ENCODE results near the gene NUP214. TPM values are rescaled to one million over a fixed set of nuclear protein-coding genes. Genes with fewer than 3 reads are reported as not detected.
A peak's percentile ranks its signal among the peaks of the same experiment; 100 is the strongest.
"Not testable (repeated sequence)": the region's sequence is repeated elsewhere in the genome, so short reads cannot be mapped to it uniquely, and the experiment has no call there.

The NUP214 gene
- polyA plus RNA-seq, 4 donors, result 44.5 to 61.3 (median 50.6) TPM

DNA sequence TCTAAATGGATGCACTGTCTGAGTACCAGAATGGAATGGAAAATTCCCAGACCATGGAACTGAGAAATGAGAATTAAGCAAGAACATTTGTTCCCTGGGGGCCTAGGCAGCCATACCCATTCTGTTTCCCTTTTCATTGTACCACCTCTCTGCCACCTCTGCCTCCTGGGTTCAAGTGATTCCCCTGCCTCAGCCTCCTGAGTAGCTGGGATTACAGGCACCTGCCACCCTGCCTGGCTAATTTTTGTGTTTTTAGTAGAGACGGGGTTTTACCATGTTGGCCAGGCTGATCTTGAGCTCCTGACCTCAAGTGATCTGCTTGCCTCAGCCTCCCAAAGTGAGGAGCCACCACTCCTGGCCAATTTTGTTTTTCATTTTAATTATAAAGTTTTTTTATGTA lies 33.3 kb downstream of the NUP214 start:
- DNase-seq (ENCODE audit: low read depth in 4 of 4, low spot score in 3 of 4), result not testable (repeated sequence)

DNA sequence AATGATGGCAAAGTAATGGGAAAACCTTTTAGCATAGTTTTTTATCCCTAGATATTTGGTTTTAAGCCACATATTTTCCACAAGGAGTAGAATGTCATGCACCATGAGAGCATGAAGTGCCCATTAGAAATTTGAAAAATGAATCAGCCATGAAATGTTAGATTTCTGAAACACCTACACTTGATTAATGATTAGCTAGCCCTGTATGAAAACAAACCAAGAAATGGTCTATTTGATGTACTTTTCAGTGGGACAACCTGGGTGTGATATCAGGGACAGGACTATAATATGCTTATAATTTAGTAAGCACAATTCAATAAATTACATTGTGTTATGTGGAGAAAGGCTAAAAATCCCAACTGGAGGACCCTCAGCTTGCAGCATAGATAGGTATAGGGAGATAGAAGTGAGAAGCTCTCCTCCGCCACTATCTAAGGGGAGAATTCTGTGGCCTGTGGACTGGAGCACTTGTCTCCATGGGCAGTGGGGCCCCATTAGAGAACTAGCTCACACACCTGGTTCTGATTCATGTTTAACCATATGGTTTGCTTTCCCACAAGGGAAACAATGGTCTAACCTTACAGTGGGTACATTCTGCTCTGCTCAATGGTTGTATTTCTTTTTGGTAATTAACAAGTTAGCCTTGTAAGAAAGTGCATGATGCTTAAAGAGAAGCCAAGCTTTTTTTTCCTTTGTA lies 35.2 kb downstream of the NUP214 start:
- DNase-seq (ENCODE audit: low read depth in 4 of 4, low spot score in 3 of 4), result no peak

DNA sequence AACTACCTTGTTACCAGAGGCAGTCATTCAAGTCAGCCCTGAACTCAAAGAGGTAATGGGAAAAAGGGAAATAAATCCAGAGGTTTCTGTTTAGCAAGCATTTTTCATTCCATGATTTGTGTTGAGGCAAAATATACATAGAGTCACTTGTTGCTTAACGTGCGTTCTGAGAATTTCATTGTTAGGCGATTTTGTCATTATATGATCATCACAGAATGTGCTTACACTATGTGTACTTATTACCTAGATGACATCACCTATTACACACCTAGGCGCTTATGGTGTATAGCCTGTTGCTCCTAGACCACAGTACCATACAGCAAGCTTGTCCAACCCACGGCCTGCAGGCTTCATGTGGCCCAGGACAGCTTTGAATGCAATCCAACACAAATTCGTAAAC lies 36.2 kb downstream of the NUP214 start:
- DNase-seq (ENCODE audit: low read depth in 4 of 4, low spot score in 3 of 4), result no peak

DNA sequence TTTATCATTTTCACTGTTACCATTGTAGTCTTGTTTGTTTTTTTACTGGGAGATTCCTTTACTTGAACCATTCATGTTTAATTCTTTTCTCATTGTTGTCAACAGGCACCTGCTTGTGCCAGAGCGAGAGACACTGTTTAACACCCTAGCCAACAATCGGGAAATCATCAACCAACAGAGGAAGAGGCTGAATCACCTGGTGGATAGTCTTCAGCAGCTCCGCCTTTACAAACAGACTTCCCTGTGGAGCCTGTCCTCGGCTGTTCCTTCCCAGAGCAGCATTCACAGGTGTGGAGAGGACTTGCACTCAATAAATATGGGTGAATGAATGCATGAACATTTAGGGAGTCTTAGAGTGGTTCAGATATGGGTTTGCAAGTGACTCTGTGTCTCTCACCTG lies 37.5 kb downstream of the NUP214 start:
- DNase-seq (ENCODE audit: low read depth in 4 of 4, low spot score in 3 of 4), result no peak

DNA sequence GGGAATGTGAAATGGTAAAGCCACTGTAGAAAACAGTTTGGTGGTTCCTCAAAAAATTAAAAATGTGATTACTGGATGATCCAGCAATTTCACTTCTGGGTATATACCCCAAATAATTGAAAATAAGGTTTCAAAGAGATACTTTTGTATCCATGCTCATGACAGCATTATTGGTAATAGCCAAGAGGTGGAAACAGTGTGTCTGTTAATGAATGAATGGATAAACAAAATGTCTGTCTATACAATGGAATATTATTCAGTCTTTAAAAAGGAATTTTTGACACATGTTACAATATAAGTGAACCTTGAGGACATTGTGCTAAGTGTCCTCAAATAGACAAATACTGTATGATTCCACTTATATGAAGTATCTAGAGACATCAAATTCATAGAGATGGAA lies 40.1 kb downstream of the NUP214 start:
- no peak for DNase-seq (ENCODE audit: low read depth in 4 of 4, low spot score in 3 of 4)

DNA sequence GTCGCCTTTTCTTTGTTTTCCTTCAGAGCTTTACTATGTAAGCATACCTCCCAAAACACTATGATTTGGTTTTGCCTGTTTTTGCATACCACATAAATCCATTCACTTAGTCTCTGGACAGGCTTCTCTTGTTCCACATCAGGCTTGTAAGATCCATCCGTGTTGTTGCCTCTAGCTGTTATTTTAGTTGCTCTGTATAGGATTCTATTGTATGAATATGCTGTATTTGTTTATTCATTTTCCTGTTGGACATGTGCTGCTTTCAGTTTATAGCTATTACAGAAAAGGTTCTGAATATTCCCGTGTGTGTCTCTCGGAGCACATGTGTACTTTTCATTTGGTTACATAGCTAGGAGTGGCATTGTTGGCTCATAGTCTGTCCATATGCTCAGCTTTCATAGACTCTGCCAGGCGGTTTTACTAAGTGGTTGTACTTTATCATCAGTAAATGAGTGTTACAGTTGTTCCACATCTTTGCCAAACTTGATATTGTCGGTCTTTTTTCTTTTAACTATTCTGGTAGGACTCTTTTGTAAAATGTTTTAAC lies 41.8 kb downstream of the NUP214 start:
- DNase-seq (ENCODE audit: low read depth in 4 of 4, low spot score in 3 of 4), result no peak

DNA sequence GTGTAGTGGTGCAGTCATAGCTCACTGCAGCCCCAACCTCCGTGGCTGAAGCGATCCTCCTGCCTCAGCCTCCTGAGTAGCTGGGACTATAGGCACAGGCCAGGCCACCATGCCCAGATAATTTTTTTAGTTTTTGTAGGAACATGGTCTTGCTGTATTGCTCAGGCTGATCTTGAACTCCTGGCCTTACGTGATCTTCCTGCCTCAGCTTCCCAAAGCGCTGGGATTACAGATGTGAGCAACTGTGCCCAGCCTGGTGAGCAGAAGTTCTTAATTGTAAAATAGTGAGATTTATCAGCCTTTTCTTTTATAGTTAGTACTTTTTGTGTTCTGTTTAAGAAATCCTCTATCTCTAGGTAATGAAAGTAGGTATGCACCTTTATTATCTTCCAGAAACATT lies 42.5 kb downstream of the NUP214 start:
- no peak for DNase-seq (ENCODE audit: low read depth in 4 of 4, low spot score in 3 of 4)

DNA sequence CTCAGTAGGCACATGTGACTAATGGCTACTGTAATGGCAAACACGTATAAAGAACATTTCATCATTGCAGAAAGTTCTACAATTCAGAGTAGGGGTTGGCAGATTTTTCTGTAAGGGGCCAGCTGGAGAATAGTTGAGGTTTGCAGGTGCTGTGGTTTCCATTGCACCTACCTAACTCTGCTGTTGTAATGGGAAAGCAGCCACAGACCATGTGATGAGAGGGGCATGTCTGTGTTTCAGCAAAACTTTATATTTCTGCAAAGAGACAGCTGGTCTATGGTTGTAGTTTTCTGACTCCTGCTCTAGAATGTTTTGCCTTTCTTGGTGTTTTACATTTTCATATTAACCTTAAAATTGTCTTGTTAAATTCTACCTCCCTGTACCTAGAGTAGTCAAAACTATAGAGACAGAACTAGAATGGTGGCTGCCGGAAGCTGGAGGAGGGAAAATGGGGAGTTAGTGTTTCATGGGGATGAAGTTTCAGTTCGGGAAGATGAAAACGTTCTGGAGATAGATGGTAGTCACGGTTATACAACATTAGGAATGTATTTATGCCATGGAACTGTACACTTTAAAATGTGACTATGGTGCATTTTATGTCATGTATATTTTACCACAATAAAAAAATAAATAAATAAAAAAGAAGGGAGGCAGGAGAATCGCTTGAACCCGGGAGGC lies 44.3 kb downstream of the NUP214 start:
- DNase-seq (ENCODE audit: low read depth in 4 of 4, low spot score in 3 of 4), result no peak

DNA sequence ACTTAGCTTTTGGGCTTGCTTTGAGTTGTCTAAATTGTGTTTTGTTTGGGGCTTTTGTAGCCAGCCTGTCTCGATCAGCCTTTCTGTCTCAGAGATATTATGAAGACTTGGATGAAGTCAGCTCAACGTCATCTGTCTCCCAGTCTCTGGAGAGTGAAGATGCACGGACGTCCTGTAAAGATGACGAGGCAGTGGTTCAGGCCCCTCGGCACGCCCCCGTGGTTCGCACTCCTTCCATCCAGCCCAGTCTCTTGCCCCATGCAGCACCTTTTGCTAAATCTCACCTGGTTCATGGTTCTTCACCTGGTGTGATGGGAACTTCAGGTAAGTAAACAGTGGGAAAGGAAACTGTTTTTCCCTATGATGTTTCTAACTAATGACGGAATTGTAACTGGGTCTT lies 48.6 kb downstream of the NUP214 start:
- DNase-seq (ENCODE audit: low read depth in 4 of 4, low spot score in 3 of 4), result no peak

DNA sequence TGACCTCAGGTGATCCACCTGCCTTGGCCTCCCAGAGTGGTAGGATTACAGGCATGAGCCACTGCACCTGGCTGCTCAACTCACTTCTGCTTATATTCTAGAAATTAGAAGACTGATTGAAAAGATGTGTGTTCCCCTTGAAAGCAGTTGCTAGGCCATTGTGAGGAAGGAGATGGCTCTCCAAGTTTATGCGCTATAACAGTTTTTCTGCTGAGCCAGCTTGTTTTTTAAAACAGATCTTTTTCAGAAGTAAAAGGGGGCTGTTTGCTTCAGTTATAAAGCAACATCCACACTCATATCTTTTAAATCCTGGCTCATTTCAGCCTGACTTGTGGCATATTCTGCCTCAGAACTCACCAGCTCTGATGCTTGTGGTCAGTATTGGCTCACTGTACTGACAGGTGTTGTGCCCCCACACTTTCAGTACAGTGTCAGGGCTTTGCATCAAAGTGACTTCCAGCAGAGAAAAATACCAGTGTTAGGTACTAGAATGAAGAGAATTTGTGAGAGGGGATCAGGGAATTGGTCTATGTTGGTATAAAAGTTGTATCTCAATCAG lies 49.4 kb downstream of the NUP214 start:
- no peak for DNase-seq (ENCODE audit: low read depth in 4 of 4, low spot score in 3 of 4)

DNA sequence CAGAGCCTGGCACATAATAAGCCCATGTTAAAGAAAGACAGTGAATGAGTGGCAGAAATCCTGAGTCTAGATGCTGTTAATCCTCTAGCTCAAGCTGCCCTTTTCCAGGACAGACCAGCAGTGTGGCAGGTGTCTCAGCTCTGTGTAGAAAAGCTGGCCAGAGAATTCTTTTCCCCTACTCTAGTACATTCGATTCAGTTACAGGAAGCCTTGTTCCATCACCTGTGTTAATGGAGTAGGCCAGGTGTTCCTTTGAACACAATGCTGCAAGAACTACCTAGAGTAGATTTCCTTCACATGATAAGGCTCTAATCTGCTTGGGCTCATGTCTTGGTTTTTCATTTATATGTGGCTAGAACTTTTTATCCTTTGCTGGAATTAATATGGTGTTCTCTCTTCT lies 52.5 kb downstream of the NUP214 start:
- DNase-seq (ENCODE audit: low read depth in 4 of 4, low spot score in 3 of 4), result no peak

DNA sequence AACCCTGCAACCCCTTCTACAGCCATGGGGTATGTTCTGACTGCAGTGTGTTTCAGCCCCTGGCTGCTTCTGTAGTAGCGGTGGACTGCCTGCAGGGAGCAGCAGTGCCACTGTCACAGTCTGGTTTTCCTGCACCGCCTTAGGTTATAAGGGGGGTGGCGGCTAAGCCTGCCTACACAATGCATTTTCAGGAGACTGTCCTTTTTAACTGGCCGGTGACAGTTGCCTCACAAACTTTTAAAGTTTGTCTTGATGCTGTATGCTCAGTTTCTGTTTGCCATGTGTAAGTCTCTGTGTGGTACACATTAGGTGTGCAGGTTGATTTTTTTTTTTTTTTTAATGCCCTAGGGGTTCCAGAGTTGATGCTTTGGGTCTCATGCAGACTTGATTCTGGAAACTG lies 53.0 kb downstream of the NUP214 start:
- DNase-seq (ENCODE audit: low read depth in 4 of 4, low spot score in 3 of 4), result peak; percentile 13 to 47 (median 32)

DNA sequence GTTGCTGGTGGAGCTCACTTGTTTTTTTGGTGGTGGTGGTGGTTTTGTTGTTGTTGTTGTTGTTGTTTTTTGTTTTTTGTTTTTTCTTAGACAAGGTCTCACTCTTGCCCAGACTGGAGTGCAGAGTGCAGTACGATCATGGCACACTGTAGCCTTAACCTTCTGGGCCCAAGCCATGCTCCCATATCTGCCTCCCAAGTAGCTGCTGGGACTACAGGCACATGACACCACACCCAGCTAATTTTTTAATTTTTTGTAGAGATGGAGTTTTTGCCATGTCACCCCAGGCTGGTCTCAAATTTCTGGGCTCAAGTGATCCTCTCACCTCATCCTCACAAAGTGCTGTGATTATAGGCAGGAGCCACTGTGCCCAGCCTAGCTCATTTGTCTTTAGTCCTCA lies 53.5 kb downstream of the NUP214 start:
- no peak for DNase-seq (ENCODE audit: low read depth in 4 of 4, low spot score in 3 of 4)

DNA sequence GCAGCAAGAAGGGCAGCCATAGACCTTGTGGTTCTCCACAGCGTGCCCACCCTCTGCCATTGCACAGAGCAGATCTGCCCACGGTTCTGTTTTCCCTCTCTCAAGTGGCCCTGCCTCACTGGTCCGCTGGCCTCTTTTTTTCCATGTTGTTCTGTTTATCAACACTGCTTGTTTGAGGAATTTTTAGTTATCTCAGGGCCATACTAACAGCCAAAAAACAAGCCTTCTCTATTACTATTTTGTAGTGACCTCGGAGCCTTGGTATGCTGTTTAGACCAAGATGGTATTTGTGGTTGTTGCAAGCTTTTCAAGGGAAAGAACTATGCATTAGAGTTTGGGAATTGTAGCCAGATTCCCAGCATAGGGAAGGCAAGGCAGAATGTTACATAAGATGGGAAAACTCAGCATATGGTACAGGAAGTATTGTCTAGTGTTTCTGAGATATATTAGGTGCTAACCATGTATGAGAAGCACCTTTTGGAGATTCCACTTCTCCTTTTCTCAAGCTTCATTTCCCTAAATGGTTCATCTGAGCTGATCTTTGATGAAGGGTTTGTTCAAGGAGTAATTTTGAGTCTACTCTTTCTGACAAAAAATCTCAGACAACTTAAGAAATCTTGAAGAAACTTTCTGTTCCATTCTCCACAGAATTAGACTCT lies 54.3 kb downstream of the NUP214 start:
- no peak for DNase-seq (ENCODE audit: low read depth in 4 of 4, low spot score in 3 of 4)

DNA sequence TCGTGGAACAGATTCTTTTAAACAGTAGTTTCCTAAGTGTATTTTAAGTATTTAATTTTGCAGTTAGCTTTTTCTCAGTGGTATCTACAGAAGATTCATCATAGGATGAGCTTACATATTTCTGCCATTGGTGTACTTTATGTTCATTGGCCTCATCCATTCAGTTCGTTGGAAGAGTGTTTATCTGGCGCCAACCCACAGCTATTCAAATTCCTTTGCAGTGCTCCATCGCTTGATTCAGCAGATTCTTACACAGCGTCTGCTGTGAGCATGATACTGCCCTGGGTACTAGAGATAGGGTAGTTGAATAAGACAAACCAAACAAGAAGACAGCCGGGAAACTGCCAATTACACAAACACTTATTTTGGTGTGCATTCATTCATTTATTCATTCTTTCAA lies 55.1 kb downstream of the NUP214 start:
- DNase-seq (ENCODE audit: low read depth in 4 of 4, low spot score in 3 of 4), result no peak

DNA sequence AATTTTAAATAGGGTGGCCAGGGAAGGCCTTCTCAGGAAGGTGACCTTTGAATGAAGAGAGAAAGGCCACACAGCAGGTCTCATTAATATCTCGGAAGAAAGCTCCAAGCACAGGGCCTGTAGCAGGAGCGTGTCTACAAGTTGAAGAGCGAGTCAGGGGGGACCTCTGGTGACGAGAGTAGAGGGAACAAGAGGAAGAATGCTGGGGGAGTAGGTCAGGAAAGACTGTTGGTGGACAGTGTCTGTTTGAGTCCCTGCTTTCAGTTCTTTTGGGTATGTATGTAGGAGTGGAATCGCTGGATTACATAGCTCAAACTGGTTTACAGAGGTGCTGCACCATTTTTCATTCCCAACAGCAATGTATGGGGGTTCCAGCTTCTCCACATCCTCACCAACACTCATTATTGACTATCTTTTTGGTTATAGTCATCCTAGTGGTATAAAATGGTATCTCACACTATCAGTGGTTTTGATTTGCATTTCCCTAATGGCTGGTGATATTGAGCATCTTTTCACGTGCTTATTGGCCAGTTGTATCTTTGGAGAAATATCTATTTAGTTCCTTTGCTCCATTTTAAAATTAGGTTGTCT lies 55.8 kb downstream of the NUP214 start:
- no peak for DNase-seq (ENCODE audit: low read depth in 4 of 4, low spot score in 3 of 4)

DNA sequence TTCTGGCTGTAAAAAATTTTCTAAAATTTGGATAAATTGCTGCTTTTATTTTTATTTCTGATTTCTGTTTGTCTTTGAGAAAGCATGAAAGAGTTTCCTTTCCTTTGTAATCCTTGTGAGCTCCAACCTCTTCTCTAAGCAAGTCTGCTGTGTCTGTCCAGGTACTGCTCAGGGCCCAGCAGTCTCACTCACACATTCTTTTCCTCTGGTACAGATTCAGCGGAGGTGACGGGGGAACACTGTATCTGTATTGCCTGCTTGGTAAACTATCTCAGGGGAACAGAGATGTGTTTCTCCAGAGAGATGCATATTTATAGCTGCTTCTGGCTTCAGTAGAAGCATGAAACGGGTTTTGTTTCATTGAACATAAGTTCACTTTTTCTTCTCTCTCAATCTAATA lies 60.5 kb downstream of the NUP214 start:
- DNase-seq (ENCODE audit: low read depth in 4 of 4, low spot score in 3 of 4), result no peak

DNA sequence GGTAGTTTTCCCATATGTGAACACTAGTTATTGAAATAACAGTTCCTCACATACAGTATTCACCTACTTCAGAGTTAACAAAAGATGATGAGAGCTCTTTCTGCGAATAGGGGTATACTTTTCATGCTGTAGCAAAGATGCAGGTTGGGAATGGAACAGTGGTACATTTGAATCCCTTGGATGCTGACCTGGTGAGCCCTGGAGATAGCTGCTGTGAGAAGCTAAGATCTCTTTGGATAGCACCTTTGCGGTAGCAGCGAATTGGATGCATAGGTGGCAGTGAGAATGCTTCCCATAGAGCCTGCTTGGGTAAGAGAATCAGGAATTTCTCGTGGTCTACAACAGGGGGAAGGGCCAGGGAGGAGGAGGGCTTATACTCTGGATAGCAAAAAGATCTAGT lies 61.2 kb downstream of the NUP214 start:
- no peak for DNase-seq (ENCODE audit: low read depth in 4 of 4, low spot score in 3 of 4)

DNA sequence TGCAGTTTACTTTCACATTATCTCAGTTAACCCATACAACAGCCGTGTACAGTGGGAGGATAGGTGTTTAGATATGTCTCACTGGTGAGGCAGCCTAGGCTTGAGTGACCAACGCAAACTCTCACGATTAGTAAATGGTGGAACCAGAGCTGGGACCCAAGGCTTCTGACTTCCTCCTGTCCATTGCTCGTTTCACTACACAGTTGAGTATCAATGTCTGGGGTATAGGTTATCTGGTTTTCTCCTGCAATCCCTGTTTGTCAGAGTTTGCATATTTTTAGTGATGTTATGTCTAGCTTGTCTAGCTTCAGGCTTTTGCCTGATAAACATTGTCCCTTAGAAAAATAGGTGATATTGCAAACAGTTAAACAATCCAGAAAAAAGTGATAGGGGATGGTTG lies 62.6 kb downstream of the NUP214 start:
- no peak for DNase-seq (ENCODE audit: low read depth in 4 of 4, low spot score in 3 of 4)

DNA sequence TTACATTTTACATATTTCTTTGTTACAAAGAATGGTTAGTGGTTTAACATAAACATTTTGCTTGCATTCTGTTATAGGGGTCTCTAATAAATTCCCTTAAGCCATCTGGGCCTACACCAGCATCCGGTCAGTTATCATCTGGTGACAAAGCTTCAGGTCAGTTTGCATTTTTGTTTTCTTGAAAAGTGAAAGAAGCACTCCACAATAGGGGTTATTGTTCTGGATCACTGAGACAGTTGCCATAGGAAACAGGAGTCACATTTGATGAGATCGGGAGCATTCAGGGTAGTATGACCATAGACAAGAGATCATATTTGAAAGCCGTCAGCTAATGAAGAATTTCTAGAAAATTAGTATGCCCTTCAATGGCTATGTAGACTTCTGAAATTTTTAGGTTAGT lies 63.6 kb downstream of the NUP214 start:
- no peak for DNase-seq (ENCODE audit: low read depth in 4 of 4, low spot score in 3 of 4)

DNA sequence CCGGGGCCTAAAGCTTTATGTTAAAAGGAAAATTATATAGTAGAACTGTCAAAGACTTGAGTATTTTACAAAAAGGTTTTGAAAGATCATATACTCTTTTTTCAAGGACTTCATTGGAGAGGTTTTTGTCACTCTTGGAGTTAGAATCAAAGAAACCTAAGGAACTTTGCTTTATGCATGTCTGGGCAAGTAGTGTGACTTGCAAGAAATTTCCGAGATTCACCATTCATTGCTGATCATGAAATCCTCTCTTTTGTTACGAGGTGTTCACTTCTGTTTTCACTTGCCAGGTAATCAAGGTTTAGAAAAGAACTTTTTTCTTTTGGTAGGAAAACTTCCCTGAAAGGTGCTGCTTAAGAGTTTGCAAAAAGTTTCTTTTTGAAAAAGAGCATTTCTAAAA lies 64.8 kb downstream of the NUP214 start:
- no peak for DNase-seq (ENCODE audit: low read depth in 4 of 4, low spot score in 3 of 4)
